Right renal cortex interstitium (tissue), 3 donors: Measurements from ENCODE around the gene ZSCAN31. TPM values are rescaled to one million over a fixed set of nuclear protein-coding genes. Genes with fewer than 3 reads are reported as not detected.
"Not testable (repeated sequence)": the region's sequence is repeated elsewhere in the genome, so short reads cannot be mapped to it uniquely, and the experiment has no call there.

Experiments used
- DNase-seq, 3 donors: peaks; one replicate each; pipeline ENCODE4 v3.0.0-alpha.2; 2013; ENCODE audit warnings: low read depth in 3 of 3, low spot score in 2 of 3
- polyA plus RNA-seq, 3 donors: library from polyadenylated mRNA; unstranded; fragments of 120-200 nt; gene quantifications; one replicate each; pipeline ENCODE4 v1.2.1, GENCODE V29; 2013; ENCODE audit not compliant: insufficient read length in 3 of 3

ZSCAN31 gene
- polyA plus RNA-seq, 3 donors: 10.7 to 11.9 (median 11.8) TPM

DNA sequence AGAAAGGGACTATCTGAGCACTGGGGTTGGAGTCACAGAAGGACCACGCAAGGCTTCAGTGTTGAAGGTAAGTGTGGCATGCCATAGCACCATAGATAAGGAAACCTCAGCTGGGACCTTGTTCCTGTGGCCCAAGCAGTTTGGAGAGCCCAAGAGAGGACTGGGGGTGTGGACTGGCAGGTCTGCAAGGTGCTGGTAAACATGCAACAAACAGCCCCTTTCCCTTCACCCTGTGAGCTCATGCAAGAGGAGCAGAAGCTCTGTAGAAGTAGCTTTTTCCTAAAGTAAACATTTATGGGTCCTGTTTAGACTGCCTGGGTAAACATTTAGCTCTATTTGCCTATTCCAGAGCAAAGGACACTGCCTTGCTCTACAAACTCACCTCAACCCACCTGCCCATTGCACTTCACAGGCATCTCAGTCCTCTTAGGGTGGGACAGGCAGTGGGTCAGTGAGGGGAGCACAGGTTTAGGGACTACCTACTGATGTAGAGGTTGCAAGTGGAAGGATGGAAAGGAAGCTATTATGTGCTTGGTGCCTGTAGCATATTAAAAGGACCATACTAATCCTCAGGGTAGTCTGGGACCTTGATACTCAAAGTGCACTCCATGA is 12.0 kb downstream of the ZSCAN31 start:
- DNase-seq: no peak

DNA sequence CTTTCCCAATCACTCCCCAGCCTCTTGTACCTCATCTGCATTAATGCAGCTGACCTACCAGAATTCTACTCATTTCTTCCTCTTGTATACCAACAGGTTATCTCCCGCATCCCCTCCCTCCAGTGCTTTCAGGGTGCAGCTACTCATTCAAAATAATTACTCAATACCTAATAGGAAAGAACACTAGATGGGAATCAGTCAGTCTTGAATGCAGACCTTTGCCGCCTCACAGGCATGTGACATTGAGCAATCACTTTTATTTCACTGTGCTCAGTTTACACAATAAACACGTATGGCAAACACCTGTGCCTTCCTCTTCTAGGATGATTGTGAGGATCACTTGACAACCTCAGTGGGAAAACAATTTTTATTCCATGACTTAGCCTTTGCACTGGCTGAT is 13.3 kb downstream of the ZSCAN31 start:
- no peak for DNase-seq

DNA sequence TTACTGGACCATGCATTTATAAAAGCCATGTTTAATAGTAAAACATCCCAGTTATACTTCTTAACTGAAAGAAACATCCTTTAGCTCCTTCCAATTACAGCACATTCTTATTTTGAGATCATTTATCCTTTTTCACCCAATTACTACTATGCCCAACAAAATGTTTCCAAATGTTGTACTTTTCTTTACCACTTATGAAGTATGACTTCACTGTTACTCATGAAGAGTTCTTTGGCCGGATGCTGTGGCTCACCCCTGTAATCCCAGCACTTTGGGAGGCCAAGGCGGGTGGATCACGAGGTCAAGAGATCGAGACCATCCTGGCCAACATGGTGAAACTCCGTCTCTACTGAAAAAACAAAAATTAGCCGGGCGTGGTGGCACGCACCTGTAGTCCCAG is 18.1 kb downstream of the ZSCAN31 start:
- DNase-seq: not testable (repeated sequence)

DNA sequence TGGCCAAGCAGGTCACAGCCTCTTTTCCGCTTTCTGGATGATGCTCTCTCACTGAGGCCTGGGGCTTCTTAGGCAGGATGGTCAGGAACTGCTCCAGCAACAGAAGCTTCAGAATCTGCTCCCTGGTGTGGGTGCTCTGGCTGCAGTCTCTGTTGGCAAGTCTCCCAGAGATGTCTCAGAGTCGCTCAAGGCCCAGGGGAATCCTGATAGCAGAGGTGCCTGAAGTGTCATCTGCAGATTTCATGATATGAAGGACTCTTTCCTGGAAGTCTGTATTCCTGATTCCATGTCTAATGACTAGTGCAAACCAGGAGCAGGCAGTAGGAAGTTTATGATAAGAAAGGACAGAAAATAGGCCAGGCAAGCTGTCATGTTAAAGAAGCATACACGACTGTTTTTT is 20.3 kb downstream of the ZSCAN31 start:
- DNase-seq: no peak

DNA sequence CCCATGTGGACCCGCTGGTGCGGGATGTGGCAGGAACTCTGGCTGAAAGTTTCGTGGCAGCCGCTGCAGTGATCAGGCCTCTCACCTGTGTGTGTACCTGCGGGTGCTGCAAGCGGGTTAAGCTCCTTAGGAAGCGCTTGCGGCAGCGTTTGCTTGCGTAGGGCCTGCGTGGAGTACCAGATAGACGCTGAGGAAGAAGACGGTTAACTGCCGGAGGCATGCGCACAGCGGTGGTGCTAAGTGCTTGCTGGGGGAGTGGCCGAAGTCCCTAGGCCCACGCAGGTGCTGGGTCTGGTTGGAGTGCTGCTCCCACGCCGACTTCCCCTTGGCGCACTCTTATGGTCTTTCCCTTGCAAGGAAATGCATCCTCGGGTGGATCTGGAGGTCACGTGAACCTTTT is 23.0 kb downstream of the ZSCAN31 start:
- no peak for DNase-seq

DNA sequence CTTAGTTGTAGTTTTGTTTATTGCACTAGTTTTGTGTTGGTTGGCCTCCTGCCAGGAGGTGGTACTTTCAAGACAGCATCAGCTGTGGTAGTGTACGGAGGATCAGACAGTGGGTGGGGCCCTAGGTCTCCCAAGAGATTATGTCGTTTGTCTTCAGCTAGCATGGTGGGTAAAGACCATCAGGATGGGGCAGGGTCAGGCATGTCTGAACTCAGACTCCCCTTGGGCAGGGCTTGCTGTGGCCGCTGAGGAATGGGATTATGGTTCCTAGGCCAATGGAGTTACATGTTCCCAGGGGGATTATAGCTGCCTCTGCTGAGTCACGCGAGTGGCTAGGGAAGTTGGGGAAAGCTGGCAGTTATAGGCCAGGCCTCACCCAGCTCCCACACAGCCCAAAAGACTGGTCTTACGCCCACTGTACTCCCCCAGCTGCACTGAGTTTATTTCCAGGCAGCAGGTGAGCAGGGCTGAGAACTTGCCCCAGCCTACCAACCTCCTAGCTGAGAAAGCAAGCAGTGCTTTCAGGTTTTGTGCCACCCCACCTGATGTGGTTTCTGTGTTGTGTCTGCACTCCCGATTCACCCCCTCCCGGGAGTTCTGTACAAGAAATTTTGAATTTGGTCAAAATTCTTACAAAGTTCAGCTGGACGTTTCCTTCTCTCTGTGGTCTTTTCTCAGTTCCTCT is 24.7 kb downstream of the ZSCAN31 start:
- no peak for DNase-seq

DNA sequence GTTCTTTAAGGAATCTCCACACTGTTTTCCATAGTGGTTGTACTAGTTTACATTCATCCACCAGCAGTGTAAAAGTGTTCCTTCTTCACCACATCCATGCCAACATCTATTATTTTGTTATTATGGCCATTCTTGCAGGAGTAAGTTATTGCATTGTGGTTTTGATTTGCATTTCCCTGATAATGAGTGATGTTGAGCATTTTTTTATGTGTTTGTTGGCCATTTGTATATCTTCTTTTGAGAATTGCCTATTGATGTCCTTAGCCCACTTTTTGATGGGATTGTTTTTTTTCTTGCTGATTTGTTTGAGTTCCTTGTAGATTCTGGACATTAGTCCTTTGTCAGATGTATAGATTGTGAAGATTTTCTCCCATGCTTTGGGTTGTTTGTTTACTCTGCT is 29.6 kb downstream of the ZSCAN31 start:
- DNase-seq: not testable (repeated sequence)

DNA sequence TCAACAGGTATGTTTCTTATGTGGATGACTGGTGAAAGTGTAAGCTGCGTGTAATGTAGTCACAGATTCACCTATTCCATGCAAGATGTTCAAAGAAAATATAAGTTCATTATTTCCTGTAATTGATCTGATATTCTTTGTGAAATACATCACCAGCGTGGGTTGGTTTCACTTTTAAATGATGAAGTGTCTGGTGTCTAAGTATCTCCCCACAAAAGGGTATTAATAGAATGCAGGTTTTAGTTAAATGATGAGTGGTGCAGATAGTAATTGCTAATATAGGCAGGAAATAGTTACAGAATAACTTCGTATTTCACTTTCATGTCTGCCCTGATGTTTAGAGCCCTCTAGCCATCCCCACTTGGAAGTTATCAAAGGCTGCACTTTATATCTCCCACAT is 32.4 kb downstream of the ZSCAN31 start:
- DNase-seq: no peak

DNA sequence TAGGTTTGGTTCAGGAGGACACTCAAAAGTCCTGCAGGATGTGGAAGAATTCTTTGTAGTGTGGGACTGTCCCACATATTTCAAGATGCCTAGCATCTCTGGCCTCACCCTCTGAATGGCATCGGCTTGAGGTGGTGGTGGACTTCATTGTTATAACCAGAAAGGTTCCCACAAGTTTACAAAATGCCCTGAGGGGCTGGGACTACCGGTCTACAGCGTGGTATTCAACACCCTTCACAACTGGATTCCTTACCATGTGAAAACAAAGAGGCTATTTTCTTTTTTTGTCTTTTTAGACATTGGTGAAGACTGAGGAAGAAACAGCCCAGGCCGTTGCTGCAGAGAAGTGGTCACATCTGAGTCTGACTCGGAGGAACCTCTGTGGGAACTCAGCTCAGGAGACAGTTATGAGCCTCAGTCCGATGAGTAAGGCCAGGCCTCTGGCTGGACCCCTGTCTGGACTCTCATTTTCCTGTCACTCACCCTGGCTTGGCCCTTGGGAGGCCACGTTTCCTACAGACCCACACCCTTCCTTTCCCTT is 39.4 kb downstream of the ZSCAN31 start:
- DNase-seq: no peak

DNA sequence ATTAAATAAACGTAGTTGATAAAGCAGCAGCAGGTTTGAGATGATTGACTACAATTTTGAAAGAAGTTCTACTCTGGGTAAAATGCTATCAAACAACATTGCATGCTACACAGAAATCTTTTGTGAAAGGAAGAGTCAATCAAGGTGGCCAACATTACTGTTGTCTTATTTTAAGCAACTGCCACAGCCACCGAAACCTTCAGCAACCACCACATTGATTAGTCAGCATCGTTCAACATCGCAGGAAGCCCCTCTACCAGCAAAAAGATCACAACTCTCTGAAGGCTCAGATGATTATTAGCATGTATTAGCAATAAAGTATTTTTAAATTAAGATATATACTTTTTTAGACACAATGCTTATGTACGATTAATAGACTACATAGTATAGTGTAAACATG is 40.6 kb downstream of the ZSCAN31 start:
- DNase-seq: no peak

DNA sequence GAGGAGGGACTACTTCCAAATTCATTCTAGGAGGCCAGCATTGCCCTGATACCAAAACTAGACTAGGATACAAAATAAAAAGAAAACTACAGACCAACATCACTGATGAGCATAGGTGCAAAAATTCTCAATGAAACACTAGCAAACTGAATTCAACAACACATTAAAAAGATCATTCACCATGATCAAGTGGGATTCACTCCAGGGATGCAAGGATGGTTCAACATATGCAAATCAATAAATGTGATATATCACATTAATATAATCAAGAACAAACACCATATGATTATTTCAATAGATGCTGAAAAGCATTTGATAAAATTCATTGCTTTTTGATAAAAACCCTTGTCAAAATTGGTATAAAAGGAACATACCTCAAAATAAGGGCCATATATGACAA is 44.4 kb downstream of the ZSCAN31 start:
- DNase-seq: no peak

DNA sequence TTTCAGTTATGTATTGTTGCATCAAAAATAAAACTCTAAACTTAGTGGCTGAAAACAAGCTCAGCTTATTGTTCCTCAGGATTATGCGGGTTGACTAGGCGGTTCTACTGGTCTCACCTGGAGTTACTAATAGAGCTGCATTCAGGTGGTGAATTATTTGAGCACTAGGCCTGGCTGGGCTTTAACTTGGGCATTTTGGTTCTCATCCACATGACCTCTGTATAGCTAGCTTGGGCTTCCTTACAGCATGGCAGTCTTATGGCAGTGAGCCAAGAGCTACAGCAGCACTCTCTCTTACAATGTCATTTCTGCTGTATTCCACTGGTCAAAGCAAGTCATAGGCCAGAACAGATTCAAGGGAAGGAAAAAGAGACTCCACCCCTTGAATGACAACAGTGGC is 53.0 kb downstream of the ZSCAN31 start:
- DNase-seq: no peak

DNA sequence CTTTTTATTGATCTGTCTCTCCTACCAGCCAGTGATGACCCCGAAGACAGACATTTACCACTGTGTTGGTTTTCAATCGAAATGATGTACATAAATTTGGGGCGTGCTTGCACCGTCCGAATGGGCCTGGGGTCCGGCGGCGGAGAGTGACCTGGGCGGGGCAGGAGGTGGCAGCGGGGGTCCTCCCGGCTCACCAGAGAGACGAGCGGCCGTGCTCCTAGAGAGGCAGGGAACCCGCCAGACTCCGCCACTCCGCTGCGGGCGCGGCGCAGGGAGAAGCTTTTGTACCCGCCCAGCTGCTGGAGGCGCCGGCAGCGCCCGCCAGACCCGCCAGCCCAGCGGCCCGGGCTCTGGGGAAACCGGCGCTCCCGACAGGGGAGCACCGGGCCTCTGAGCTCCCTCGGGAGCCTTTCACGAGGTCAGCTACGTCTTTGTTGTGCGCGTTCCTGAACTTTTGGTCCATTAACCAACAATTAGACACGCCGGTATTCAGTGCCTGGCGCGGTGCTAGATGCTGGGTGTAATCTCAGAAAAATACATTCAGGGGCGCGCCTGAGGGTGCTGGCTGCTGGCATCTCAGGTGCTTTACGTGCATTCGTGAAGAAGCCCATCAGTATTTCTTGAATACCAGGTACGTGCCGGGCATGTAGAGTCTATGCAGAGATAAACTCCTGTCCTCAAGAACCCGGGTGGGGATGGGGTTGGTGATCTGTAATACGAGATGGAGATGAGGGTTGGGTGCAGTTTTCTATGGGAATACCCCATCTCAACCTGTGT is 54.5 kb downstream of the ZSCAN31 start, which contains the start of gene PGBD1:
Gene PGBD1 (plus strand): TSS at position 285 of the 777 bp plus-strand sequence. CDS start 2,242 bp downstream, outside the sequence.
- DNase-seq: peak in 1 of 3 donors; percentile 37

DNA sequence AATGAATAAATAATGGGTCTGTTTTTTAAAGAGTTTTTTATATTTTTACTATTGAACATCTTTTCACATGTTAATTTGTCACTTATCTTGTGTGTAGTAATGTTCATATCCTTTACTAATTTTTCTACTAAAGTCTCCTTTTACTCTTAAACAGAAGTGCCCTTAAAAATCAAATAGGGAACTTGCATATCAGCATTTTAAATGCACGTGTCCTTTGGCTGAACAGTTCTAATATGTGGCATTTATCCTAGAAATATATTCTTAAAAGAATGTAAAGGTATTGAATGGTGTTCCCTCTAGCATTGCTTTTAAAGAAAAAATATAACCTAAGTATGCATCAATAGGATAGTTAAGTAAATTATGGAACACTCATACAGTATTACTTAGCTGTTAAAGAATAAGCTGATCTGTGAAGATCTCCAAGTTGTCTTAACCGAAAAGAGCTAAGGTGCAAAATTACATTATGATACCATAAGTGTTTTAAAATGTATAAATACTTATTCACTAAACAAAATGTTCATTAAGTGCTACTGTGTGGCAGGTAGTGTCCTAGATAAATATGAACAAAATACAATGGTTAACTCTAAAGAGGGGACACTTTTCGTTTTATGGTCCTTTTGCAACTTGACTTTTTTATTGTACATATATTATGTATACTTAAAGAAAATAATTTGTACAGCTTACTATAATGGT is 55.2 kb downstream of the ZSCAN31 start:
- no peak for DNase-seq

DNA sequence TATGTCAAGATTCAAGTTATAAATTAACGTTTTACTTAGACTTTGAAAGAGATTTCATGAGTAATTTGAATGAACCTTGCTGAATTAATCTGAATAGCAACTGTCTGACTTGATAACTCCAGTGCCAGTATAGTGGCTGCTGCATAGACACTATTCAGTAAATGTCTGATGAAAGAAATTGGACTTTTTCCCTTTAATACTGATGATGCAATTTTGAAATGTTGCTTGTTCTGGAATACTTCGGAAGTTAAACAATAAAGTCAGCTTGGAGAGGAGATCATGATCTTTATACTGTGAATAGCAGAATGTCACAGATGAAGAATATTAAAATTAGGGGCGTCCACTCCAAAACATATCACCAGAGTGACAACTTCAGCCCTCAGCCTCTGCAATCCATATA is 58.2 kb downstream of the ZSCAN31 start:
- DNase-seq: no peak

DNA sequence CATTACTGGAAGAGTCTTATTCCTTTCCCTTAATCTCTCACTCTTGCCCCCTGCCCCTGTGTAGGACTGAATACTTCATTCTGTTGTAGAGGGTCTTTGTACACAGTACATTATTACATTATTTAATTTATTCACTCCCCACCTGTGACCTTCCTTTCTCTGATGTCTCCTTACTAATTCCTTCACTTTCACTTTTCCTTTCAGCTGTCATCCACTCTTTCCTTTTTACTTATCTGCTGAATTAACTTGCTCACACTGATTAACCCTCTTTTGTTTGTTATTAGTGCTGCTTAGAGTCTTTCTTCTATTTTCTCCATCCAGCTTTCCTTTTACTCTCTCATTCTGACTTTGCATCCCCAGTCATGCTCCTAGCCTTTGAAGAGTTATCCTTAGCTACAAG is 61.1 kb downstream of the ZSCAN31 start:
- no peak for DNase-seq

Other genes with a start within 250 kb of the ZSCAN31 start
- gene ZSCAN16, start 211.5 kb downstream of the ZSCAN31 start, polyA plus RNA-seq: 10 to 100 TPM; 11.2 to 15.0 (median 12.1) TPM
- 10 to 100 TPM; 36.8 to 44.7 (median 39.8) TPM for gene ZKSCAN8, start 194.3 kb downstream of the ZSCAN31 start, polyA plus RNA-seq
- 10 to 100 TPM; 28.3 to 34.2 (median 30.5) TPM for gene ZSCAN9, start 110.9 kb downstream of the ZSCAN31 start, polyA plus RNA-seq
- gene ZKSCAN4, start 83.9 kb downstream of the ZSCAN31 start, polyA plus RNA-seq: 10 to 100 TPM; 11.9 to 12.9 (median 12.2) TPM
- 1 to 10 TPM; 2.6 to 2.9 (median 2.7) TPM for gene NKAPL, start 76.9 kb downstream of the ZSCAN31 start, polyA plus RNA-seq
- gene ZSCAN26, start 69.0 kb downstream of the ZSCAN31 start, polyA plus RNA-seq: 10 to 100 TPM; 32.8 to 40.7 (median 35.0) TPM
- gene PGBD1, start 54.6 kb downstream of the ZSCAN31 start, polyA plus RNA-seq: 10 to 100 TPM in 1 of 3 donors, 1 to 10 TPM in 2; 9.6 to 10.5 (median 9.8) TPM
- gene ZKSCAN3, start 13.8 kb upstream of the ZSCAN31 start, polyA plus RNA-seq: 10 to 100 TPM in 1 of 3 donors, 1 to 10 TPM in 2; 9.0 to 10.5 (median 9.8) TPM
- 10 to 100 TPM; 14.5 to 17.2 (median 15.5) TPM for gene ZSCAN12, start 63.6 kb upstream of the ZSCAN31 start, polyA plus RNA-seq
- 10 to 100 TPM; 12.4 to 16.6 (median 16.1) TPM for gene ZSCAN23, start 107.3 kb upstream of the ZSCAN31 start, polyA plus RNA-seq
- not detected for gene GPX6, start 179.6 kb upstream of the ZSCAN31 start, polyA plus RNA-seq
- gene GPX5, start 189.7 kb upstream of the ZSCAN31 start, polyA plus RNA-seq: not detected